GM18867 (cell line): ENCODE data around the gene DLL3.
"Not testable (repeated sequence)": the region's sequence is repeated elsewhere in the genome, so short reads cannot be mapped to it uniquely, and the experiment has no call there.

Source experiments
- ATAC-seq: cut with Tn5 transposase; IDR thresholded peaks from one replicate; pipeline ENCODE4 v1.9.1; 2021; ENCODE audit warnings: mild to moderate bottlenecking, moderate library complexity; ENCODE audit not compliant: unreplicated experiment

The DLL3 gene, protein sequence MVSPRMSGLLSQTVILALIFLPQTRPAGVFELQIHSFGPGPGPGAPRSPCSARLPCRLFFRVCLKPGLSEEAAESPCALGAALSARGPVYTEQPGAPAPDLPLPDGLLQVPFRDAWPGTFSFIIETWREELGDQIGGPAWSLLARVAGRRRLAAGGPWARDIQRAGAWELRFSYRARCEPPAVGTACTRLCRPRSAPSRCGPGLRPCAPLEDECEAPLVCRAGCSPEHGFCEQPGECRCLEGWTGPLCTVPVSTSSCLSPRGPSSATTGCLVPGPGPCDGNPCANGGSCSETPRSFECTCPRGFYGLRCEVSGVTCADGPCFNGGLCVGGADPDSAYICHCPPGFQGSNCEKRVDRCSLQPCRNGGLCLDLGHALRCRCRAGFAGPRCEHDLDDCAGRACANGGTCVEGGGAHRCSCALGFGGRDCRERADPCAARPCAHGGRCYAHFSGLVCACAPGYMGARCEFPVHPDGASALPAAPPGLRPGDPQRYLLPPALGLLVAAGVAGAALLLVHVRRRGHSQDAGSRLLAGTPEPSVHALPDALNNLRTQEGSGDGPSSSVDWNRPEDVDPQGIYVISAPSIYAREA

DNA sequence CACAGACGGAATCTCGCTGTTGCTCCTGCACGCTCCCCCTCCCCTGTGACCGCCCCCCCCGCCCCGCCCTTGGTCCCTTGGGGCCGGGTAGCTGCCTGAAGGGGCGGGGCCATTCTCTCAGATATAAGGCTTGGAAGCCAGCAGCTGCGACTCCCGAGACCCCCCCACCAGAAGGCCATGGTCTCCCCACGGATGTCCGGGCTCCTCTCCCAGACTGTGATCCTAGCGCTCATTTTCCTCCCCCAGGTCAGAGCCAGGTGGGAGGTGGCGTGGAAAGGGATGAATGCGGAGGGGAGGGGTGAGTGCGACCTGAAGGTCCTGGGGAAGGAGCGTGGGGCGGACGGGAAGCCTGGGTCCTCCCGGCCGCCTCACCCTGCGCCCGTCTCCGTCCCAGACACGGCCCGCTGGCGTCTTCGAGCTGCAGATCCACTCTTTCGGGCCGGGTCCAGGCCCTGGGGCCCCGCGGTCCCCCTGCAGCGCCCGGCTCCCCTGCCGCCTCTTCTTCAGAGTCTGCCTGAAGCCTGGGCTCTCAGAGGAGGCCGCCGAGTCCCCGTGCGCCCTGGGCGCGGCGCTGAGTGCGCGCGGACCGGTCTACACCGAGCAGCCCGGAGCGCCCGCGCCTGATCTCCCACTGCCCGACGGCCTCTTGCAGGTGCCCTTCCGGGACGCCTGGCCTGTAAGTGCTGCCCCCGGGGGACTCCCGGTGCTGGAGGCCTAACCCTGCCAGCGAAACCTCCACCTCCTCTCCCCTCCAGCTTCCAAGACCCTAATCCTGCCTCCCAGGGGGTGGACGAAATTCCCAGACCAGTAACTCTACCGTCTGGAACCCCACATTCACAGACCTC is at the start of gene DLL3:
TSS of gene DLL3 (plus strand) at position 150 of the 845 bp plus-strand sequence. CDS start at position 178, 28 bp downstream.
- no peak for ATAC-seq

DNA sequence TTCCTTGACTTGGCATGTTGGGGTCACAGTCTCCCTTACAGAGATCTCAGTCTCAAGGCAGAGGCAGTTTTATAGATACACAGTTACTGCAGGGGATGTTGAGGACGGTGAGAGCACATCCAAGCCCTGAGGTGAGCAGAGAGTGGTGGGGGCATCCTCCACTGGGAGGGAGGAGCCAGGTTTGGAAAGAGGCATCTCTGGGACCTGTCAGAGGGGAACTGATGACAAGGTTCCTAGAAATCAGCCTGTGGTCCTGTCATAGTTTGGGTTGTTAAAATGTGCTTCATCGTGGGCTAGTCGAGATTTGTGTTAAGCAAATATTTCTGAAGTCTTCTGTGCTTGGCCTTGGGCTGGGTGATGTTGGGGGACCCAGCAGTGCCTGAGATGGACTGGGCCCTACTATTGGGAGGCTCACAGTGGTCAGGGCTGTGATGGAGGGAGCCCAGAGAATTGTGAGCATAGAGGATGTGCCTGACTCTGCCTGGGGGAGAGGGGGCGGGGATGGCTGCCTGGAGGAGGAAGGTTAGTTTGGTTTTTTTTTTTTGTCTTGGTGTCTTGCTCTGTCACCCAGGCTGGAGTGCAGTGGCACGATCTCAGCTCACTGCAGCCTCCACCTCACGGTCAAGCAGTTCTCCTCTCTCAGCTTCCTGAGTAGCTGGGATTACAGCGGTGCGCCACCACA is 49.5 kb upstream of the DLL3 start:
- no peak for ATAC-seq

DNA sequence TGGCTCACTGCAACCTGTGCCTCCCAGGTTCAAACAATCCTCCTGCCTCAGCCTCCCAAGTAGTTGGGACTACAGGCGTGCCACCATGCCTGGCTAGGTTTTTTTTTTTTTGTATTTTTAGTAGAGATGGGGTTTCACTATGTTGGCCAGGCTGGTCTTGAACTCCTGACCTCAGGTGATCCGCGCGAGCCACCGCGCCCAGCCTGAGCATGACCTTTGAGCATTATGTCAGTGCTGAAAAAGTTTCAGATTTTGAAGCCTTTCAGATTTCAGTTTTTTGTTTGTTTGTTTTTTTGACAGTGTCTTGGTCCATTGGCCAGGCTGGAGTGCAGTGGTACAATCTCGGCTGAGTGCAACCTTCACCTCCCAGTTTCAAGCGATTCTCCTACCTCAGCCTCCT is 47.5 kb upstream of the DLL3 start:
- not testable (repeated sequence) for ATAC-seq

DNA sequence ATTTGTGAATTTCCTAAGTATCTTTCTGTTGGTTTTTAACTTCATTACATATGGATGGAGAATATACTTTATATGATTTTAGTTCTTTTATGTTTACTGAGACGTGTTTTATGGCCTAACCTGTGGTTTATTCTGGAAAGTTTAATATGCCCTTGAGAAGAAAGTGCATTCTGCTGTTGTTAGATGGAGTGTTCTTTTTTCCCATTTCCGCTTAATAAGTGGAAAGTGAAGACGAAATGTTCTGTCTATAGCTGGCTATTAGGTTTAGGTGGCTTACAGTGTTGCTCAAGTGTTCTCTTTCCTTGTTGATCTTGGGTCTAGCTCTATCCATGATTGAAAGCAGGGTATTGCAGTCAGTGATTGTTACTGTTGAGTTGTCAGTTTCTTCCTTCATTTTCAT is 35.3 kb upstream of the DLL3 start:
- ATAC-seq: no peak

DNA sequence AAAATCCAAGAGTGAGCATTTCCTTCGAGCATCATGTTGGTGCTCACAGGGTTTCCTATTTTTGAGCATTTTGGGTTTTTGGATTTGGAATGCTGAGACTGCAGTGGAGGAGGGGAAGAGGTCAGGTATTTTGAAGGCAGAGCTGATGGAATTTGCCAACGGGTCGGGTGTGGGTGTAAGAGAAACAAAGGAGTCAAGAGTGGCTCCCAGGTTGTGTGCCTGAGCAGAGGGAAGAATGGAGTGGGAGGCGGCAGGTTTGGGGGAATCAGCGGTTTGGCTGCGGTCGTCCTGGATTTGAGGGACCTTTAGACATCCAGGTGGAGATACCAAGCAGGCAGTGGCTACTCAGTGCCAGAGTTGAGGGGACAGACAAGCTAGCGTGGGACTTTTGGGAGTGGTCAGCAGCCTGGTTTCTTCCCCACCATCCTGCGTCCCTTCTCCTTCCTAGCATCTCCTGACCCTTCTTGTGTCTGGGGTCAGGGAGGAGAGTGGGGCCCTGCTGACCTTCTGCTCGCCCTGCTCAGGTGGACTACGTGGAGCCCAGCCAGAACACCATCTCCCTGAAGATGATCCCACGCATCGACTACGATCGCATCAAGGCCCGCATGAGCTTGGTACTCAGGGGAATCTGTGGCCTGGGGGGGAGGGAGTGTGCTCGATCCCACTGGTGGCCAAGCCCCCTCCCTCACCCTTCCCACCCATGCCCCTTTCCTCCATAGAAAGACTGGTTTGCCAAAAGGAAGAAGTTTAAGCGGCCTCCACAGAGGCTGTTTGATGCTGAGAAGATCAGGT is 32.6 kb upstream of the DLL3 start:
- ATAC-seq: no peak

DNA sequence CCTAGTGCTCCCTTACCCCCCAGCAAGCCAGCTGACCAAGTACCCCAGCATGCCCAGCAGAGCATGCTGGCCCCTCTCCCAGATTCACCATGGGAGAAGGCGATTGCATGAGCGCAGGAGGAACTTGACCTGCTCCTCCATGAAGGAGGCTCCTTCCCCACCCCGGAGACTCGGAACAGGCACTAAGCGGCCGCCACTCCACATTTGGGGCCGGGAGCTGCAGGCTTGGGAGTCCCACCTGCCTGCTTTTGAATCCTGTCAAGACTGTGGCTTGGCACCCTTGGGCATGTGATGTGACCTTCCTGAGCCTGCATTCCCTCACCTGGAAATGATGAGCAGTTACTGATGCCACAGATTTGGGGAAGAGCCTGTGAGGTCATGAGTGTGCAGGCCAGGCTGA is 30.8 kb upstream of the DLL3 start:
- no peak for ATAC-seq

DNA sequence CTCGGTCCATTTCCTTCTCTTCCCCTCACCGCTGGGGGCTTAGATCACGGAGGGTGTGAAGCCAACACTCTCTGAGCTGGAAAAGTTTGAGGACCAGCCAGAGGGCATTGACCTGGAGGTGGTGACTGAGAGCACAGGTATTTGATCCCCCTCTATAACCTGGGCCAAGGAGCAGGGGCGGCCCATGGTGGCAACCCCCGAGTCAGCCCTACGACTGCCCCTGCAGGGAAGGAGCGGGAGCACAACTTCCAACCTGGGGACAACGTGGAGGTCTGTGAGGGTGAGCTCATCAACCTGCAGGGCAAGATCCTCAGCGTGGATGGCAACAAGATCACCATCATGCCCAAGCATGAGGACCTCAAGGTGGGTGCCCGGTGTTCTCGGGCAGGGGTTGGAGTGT is 29.7 kb upstream of the DLL3 start:
- ATAC-seq: no peak

DNA sequence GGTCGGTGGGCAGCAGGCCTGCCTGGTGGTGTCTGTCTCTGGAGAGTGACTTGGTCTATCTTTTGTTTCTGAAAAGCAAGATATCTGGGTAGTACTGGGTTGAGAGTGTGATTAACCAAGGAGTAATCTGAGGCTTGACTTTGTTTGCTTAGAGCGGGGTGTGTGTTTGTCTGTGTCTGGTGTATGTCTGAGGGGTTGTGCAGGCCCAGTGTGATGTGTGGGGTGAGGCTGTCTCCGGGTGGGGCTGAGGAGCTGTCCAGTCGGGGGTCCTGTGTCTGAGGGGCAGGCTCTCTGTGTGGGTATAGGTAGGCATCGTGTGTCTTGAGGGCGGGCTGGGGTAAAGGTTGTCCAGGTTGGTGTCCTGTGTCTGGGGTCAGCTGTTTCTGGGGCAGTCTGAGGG is 29.2 kb upstream of the DLL3 start:
- ATAC-seq: no peak

DNA sequence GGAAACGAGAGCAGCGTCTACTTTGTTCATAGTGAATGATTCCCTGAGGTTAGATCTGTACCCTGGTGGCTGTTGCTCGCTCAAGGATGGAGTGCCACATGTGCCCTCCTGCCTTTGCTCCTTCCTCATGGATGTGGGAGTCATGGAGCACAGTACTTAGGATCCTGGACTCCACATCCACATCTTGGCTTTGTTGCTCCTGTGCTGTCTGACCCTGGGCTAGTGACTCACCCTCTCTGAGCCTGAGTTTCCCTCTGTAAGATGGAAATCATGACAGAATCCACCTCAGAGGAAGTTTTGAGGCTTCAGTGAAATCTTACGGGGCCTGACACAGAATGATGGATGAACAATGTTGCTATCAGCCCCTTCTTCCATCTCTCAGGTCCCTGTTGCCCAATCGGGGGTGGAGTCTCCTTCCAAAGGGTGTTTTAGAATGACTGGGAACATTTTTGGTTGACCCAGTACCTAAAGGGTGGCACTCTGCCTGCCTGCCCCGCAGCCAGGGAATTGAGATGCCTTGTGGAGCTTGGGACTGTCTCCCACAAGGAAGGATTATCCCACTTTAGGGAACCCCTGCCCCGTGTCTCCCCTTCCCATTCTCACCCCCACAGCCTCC is 27.9 kb upstream of the DLL3 start:
- no peak for ATAC-seq

DNA sequence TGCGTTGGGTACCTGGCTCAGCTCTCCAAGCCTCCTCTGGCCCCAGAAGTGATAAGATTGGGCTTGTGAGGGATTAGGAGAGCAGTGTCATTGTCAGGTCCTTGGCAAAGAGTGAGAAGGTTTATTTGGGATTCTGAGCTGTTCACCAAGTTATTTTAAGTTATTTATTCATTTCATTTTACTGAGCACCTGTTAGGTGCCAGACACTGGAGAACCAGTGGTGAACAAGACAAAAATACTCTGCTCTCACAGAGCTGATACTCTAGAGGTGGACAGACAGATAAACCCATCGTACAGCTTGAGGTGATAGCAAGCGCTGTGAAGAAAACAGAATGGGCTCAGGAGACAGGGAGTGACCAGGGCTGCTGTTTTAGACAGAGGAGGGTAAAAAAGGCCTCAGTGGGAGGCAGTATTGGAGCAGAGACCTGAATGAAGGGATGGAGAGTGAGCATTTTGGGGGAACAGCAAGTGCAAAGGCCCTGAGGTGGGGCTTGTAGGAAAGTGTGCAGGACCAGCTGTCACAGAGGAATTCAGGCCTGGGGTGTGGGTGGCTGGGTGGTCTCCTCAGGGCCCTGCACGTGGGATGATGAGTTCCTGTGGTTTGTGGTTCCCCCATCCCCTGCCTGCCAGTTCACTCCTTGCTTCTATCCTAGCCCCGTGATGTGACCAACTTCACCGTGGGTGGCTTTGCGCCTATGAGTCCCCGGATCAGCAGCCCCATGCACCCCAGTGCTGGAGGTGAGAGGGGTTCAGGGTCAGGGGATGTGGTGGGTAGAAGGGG is 26.8 kb upstream of the DLL3 start:
- no peak for ATAC-seq

DNA sequence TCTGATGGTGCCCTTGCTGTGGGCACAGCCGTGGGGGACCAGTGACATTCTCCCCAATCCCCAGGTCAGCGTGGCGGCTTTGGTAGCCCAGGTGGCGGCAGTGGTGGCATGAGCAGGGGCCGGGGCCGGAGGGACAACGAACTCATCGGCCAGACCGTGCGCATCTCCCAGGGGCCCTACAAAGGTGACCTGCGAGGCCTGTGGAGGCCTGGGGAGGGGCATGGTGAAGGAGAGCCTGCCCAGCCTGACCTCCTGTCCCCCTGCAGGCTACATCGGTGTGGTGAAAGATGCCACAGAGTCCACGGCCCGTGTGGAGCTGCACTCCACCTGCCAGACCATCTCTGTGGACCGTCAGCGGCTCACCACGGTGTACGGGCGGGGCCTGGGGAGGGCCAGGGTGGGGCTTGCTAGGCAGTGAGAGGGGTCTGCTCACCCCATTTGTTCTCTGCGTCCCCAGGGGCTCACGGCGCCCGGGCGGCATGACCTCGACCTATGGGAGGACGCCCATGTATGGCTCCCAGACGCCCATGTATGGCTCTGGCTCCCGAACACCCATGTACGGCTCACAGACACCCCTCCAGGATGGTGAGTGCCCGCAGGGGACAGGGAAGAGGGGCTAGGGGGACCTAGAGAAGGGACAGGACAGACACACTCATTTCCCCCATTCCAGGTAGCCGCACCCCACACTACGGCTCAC is 25.9 kb upstream of the DLL3 start:
- no peak for ATAC-seq

DNA sequence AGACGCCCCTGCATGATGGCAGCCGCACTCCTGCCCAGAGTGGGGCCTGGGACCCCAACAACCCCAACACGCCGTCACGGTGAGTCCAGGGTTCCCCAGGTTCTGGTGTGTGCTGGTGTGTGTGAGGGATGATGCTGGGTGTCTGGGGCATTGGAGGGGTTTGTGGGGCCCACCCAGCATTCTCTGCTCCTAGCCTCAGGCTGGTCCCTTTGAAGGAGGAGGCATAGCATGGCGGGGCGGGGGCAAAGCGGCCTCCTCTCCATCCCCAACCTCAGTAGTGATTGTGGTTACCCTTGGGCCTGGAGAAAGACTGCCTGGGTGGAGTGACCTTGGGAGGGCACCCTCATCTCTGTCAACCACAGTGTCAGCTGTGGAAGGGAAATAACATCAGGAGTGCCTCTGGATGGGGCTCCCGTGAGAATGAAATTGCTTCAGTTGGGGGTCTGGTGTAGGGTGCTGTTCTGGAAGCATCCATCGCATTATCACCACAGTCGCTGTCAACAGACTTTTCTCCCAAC is 25.2 kb upstream of the DLL3 start:
- ATAC-seq: no peak

DNA sequence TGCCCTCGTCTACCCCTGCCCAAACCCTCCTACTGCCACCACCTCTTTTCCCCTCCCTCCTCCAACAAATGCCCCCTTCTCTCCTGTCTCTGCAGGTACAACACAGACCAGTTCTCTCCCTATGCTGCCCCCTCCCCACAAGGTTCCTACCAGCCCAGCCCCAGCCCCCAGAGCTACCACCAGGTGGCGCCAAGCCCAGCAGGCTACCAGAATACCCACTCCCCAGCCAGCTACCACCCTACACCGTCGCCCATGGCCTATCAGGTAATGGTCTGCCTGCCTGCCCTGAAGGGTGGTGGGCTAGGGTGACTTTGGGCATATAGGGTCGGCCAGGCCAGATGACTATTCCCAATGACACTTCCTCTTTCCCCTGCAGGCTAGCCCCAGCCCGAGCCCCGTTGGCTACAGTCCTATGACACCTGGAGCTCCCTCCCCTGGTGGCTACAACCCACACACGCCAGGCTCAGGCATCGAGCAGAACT is 24.6 kb upstream of the DLL3 start:
- ATAC-seq: no peak

DNA sequence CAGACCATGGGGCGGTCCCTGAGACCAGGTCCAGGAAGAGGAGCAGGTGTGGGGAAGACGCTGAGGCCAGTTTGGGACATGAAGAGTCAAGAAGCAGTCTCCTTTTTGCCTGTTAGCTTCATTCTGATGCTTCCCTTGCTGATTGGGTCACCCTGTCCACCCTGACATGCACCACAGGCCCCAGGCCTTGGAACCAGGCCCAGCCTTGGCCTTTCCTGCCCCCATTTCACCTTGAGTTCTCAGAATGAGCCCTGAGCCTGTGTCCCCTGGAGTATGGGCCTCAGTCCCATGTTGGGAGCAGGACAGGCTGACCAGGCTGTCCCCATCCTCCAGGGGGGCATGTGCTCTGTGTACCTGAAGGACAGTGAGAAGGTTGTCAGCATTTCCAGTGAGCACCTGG is 23.0 kb upstream of the DLL3 start:
- no peak for ATAC-seq

DNA sequence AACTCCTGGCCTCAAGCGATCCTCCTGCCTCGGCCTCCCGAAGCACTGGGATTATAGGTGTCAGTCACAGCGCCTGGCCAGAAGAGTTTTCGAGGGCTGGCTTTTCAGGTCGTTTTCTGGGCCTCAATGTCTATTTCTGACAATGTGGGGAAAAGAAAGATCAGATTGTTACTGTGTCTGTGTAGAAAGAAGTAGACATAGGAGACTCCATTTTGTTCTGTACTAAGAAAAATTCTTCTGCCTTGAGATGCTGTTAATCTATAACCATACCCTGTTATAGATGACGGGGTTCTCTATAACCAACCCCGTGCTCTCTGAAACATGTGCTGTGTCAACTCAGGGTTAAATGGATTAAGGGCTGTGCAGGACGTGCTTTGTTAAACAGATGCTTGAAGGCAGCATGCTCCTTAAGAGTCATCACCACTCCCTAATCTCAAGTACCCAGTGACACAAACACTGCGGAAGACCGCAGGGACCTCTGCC is 19.4 kb upstream of the DLL3 start:
- ATAC-seq: not testable (repeated sequence)

DNA sequence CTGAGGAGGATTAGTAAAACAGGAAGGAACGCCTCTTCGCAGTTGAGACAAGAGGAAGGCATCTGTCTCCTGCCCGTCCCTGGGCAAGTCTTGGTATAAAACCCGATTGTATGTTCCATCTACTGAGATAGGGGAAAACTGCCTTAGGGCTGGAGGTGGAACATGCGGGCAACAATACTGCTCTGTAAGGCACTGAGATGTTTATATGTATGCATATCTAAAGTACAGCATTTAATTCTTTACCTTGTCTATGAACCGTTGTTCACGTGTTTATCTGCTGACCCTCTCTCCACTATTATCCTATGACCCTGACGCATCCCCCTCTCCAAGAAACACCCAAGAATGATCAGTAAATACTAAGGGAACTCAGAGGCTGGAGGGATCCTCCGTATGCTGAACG is 18.8 kb upstream of the DLL3 start:
- no peak for ATAC-seq

DNA sequence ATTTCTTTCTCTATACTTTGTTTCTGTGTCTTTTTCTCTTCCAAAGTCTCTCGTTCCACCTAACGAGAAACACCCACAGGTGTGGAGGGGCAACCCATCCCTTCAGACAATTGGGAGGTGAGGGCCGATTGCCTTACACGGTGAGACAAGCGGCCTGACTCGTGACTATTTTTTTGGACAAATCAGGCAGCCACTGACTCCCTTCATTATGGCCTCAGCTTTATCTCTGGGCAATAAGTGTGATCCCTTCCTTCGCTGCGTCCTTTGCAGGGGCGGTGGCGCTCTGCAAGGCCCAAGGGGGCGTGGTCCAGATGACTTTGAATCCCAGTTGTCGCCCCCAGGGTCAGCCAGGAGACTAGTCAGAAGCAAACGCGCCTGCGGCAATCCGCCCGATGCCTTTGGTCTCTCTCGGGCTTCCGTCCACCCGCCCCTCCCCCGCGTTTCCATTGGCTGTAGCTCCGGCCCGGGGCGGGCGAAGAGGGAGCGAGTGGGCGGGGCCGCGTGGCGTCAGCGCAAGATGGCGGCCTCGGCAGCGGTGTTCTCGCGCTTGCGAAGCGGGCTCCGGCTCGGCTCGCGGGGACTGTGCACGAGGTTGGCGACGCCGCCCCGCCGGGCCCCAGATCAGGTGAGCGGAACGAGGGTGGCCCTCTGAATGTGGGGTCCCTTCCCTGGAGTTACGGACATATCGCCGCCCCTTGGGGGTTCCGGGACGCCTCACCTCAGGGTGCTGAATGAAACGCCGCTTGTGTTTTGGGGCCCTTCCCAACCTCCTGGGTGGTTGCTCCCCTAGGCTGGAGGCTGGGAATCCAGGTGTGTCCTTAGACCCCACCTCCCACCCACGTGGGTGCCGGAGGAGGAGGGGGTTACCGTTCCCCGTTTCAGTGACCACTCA is 18.2 kb upstream of the DLL3 start, which contains the start of gene TIMM50:
TSS of gene TIMM50 (plus strand) at position 502 of the 892 bp plus-strand sequence. CDS start at position 518, 16 bp downstream.
- peak; percentile 93 for ATAC-seq
